HG03175 (cell line): ENCODE data around the gene LARP1.
"Not testable (repeated sequence)": the region's sequence is repeated elsewhere in the genome, so short reads cannot be mapped to it uniquely, and the experiment has no call there.

Experiments used
- ATAC-seq: cut with Tn5 transposase; IDR thresholded peaks from one replicate; pipeline ENCODE4 v1.9.1; 2021; ENCODE audit warnings: mild to moderate bottlenecking, moderate library complexity; ENCODE audit not compliant: unreplicated experiment

Gene LARP1

DNA sequence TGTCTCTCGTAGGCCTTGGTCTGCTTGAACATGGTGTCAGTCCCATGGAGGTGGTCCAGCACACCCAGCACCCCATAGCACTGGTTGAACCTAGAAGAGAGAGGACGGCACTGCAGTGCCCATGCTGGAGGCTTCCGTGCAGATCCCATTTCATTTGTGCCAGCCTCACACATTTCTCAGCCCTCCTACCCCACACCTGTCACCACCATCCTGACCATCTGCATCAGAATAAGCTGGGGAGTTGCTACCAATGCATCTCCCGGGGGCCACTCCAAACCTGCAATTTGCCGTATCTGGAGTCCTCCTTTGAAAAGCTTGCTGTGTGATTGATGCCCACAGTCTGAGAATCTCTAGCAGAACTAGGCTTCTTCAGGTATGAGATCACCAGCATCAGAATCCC, 65.2 kb downstream of the LARP1 start:
- ATAC-seq: no peak

DNA sequence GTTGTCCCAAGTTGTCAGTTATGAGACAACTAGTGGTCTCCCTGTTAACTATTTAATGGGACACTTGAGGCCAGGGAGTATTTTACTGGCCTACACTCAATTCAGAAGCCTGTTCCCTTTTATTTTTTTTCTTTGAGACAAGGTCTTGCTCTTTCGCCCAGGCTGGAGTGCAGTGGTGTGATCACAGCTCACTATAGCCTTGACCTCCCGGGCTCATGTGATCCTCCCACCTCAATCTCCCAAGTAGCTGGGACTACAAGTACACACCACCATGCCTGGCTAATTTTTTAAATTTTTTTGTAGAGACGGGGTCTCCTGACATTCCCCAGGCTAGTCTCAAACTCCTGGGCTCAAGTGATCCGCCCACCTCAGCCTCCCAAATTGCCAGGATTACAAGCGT, 67.7 kb downstream of the LARP1 start:
- ATAC-seq: not testable (repeated sequence)

DNA sequence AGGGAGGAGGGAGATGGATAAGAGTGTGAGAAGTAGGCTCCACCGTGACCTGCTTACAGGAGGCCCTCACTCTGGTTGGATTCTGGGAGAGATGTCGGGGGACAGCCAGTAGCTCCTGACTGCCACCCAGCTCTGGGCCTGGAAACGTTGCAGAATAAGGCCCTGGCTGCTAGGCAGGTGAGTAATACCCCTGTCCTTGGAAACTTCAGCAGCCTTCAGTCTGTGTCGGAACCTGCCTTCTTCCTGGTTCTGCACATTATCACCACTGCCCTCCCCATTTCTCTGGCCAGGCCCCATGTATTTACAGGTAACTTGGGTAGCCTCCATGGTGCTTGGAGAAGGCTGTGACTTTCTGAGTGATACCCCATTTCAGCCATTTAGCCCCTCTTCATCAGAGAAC, 68.4 kb downstream of the LARP1 start:
- ATAC-seq: no peak

DNA sequence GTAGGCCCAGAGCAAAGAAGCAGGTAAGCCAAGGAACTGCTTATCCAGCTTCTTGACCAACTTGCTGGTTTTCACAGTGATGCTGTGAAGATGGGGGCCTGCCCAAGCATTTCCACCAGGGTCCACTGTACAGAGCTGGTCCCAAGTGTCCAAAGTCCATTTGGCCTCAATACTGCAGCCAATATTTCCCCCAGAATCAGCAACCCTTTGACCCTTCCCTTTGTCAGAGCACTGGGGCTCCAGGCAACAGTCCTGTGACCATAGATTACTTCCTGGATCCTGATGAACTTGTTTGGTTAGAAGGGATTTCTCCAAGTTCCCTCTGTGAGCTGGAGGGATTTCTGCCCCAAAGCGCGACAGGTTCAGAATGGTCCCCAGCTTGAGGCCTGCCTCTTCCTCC, 68.9 kb downstream of the LARP1 start:
- no peak for ATAC-seq

DNA sequence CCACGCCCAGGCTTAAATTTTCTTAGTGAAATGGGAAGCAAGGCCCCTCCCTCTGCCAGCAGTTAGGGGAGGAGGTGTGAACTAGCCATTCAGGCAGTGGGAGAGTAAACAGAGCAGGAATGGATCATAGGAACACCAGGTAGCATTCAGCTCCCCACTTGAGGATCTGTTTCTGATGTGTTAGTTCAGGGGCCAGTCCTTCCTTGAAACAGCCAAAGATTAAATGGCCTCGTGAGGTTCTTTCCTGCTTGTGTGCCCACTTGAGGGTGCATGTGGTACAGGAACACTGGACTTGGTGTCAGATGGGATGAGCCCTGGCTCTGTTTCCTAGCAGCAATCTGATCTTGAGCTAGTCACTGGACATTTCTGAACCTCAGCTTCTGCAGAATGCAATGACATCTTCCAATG, 74.0 kb downstream of the LARP1 start:
- ATAC-seq: no peak

DNA sequence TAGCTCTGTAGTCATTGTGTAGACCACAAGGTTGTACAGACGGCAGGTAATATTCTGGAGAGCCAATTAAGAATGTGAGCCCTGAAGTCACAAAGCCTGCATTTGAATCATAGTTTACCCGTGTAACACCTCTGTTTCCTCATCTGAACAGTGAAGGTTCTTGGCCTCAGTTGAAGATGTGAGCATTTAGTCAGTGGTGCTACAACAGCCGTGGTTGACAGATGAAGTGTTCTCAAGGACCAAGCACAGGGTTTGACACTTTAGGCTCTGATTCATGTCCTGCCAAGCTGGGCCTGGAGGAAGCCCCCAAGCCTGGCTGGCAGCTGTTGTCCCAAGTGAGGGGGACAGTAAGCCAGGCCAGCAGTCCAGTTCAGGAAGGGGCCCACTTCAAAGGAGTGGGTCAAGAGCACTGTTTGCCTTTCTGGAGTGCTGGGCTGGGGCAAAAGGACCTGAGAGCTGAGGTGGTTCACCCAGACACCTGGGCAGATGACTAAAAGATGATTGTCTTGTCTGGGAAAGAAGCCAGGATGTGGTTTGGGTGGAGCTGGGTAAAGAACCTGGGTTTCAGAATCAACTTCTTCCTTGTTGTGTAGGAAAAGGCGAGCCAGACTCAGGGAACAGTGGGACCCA, 74.5 kb downstream of the LARP1 start:
- ATAC-seq: no peak

DNA sequence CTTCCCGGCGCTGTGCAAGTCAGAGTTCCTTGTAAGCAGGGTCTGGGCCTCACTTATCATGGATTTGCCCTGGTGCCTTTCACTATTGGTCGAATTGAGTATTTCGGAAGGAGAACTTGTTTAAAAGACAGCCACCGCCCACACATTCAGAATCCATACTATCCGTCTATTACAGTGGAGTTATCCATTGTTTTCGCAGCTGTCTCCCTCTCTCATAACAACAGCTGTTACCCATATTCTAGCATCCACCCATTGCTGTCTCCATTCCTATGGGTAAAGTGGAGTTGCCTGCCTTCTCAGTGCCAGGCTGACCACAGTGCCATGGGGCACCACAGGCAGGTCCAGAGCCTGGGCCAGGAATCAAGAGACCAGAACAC, 75.0 kb downstream of the LARP1 start:
- ATAC-seq: no peak

DNA sequence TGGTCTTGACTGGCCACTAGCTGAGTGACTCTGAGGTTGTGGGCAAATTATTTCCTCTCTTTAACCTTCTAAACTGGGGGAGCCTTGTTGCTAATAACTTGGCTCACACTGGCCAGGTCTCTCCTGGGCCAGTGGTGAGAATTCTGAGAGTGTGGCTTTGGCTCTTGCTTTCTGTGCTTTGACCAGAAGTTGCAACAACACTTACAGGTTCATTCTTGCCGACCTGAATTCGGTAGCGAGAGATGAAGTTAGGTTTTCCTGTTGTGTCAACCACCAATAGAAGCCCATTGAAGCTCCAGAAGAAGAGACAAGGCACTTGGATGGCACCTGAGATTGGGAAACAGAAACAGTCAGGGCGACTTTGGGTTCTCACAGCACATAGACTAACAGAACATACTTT, 75.4 kb downstream of the LARP1 start:
- ATAC-seq: no peak

DNA sequence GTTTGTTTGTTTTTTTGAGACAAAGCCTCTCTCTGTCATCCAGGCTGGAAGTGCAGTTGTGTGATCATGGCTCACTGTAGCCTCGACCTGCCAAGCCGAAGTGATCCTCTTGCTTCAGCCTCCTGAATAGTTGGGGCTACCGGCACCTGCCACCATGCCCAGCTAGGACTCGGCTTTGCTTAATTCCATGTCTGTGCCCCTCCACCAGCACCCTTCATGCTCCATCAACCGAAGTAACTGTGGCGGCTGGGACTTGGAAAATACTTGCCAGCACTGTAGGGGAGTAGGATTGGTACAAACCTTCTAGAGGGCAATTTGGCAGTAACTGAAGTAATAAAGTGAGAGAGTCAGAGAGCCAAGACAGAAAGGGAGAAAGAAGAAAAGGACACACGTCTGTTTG, 76.3 kb downstream of the LARP1 start:
- no peak for ATAC-seq

DNA sequence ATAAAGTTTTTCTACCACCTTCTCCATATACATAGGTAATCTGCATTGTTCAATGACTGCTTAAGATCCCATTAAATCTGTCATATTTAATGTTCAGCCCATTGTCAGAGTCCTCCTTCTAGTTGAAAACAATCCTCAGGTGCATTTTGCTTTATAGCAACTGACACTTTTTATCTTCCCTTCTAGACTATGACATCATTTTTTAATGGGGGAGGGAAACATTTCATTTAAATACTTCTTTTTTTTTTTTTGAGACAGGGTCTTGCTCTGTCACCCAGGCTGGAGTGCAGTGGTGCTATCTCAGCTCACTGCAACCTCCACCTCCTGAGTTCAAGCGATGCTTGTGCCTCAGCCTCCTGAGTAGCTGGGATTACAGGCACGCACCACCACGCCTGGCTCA, 77.6 kb downstream of the LARP1 start:
- ATAC-seq: not testable (repeated sequence)

DNA sequence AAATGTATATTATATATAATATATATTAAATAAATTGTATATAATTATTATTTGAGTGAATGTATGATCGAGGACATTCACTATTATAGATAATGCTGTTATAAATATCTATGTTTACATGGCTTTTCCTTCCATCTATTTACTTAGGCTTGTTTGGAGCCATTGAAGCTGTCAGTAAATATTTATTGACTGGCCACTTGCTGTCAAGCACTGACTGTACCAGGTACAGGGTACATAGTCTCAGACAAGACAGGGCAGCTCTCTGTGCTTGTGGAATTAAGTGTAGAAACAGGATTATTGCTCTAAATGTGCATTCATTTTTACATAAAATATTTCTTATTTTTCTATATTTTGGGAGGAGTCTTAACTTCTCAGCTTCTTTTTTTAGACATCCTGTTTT, 78.9 kb downstream of the LARP1 start:
- no peak for ATAC-seq

DNA sequence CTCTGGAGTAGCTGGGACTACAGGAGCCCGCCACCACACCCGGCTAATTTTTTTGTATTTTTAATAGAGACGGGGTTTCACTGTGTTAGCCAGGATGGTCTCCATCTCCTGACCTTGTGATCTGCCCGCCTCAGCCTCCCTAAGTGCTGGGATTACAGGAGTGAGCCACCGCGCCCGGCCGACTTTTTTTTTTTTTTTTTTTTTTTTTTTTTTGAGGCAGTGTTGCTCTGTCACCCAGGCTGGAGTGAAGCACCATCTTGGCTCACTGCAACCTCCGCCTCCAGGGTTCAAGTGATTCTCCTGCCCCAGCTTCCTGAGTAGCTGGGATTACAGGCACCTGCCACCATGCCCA, 80.5 kb downstream of the LARP1 start:
- not testable (repeated sequence) for ATAC-seq

DNA sequence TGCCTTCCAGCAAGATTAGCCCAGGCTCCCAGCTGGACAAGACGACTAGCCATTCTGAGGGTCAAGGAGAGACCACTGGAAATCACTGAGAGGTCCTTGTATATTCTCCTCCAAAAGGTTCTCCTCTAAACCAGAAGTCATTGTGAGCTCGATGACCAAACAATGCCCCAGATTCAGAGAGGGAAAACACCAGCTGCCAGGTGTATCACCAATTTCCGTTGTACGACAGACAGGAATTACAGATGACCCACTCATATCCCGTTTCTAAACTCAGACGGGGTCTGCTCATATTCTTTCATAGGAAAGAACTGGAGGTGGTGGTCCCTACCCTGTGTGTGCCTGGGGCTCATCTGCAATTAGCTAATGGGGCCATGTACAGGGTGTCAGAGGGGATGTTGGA, 81.0 kb downstream of the LARP1 start:
- no peak for ATAC-seq

DNA sequence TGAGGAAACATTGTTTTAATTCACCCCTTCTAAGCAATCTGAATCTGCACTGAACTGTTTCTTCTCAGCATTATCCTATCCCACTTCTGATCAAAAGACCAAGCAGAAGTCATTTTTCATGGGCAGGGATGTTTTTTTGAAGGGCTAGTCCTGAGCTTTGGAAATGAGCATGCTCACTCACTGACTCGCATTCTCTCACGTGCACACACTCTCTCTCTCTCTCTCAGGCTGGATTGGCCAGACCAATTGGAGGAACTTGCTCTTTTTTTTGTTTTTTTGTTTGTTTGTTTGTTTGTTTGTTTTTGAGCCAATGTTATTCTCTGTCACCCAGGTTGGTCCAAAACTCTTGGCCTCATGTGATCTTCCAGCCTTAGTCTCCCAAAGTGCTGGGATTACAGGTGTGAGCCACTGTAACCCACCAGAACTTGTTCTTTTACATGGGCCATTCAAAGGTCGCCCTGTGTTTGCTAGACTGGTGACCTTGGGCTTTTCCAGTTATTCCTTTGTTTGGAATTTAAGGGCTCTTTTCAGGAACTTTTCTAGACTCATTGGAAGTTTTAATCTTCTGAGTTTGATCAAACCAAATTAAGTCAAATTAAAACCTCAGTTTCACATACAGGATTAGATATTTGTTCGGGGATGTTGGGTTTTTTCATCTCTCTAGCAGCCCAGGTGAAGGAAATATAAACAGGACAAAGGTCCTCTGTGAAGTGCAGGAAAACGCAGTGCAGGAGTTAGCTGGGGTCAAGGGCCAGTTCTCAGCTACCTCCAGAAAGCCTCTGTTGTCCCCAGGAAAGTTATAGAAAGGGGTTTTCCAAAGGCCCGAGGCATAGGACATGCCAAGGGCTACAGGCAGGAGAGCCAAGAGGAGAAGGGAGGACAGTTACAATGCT, 82.1 kb downstream of the LARP1 start:
- ATAC-seq: no peak

DNA sequence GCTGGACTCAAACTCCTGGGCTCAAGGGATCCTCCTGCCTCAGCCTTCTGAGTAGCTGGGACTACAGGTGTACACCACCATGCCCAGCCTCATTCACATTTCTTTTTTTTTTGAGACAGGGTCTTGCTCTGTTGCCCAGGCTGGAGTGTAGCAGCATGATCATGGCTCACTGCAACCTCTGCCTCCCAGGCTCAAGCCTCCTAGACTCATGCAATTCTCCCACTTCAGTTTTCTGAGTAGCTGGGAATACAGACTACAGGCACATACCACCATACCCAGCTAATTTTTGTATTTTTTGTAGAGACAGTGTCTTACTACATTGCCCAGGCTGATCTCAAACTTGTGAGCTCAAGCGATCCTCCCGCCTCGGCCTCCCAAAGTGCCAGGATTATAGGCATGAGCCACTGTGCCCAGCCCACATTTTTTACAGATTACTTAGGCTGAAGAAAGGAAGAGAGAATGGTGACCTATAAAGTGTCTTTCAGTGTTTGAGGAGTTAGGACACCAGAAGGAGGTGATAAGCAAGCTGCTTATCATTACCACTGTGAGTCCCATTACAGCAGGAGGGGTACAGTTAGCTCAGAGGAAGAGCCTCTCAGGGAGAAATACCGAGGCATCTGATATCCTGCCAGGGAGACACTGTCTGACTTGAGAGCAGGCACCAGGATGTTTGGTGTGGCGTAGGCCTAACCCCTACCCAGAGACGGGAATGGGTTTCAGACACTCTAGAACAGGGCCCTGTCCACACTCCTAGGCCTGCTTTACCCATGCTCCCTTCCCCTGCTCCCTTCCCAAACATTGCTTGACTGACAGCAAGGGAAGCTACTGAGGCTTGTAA, 85.5 kb downstream of the LARP1 start:
- no peak for ATAC-seq

DNA sequence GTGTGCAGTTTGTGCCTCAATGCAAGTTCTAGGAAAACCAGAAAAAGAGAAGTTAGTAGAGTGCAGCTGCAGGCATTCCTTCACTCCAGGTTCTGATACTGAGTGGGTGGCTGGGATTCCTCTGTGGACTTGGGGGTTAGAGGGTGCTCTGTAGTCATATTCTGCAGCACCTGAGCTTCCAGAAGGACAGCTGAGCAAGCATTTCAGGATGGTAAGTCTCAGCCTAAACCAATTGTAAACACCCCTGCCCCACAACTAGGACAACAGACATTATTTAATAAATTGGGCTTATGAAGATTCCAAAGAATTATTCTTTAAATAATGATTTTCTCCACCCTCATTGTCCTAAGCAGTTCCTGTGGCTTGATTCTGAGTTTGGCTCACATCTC, 86.1 kb downstream of the LARP1 start:
- ATAC-seq: no peak

DNA sequence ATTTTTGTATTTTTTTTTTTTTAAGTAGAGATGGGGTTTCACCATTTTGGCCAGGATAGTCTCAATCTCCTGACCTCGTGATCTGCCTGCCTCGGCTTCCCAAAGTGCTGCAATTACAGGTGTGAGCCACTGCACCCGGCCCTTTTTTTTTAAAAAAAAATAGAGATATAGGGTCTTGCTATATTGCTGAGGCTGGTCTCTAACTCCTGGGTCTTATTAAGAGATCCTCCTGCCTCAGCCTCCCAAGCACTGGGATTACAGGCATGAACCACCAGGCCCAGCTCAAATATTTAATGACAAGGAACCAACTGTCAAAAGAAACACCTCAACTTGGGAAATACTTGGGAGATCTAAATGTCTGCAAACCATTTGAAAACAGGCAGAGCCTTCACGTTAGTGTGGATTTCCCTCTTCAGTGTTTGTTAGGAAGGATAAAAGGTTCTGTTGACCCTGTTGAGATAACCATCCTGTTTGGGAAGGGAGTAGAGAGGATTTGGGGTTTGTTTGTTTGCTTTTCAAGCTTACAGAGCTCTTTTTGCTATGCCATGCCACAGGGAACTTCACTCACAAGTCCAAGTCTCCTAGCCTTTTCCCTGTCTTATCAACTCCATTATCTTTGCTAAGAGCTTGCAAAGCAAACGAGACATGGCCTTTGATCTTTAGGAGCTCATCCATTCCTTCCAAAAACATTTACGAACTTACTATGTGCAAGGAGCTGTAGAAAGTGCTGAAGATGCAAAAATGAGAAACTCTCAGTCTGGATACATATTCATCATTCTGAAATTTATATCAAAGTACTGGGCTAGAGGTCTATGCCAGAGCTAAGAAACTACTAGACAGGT, 87.7 kb downstream of the LARP1 start:
- no peak for ATAC-seq

DNA sequence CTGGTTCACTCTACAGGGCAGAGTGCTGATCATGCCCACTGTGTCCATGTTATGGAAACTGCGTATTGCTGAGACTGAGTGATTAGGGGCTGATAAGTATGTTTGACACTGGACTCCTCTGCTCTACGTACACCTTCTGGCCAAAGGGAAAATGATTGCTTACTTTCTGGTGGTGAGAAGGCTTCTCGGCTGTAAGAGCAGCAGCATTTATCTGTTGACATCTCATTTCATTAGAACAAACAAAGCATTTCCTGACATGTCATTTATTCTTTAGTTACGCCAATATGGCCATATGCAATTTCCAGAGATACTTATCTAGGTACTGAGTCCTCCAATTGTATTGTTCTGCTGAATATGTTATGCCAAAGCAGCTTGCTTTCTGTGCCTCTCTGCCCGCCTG, 89.6 kb downstream of the LARP1 start:
- ATAC-seq: no peak

DNA sequence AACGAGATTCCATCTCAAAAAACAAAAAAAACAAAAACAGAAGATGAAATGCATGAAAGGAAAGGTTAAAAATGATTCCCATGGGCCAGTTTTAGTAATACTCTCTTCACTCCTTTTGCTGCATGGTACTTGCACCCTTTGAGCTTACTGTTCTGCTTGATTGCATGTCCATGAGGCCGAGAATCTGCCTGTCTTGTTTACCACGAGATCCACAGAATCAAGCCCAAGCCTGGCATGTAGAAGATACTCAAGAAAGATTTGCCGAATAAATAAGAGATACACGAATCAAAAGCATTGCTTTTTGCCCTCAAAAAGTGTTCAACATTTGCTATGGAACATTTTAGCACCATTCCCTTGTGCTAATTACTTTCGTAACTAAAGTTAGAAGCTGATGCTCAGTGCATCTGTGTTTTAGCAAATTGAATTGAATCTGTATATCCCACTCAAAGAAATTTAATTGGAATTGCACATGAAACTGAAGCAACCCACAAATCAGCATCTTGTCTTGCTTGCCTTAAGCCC, 94.1 kb downstream of the LARP1 start:
- ATAC-seq: no peak

DNA sequence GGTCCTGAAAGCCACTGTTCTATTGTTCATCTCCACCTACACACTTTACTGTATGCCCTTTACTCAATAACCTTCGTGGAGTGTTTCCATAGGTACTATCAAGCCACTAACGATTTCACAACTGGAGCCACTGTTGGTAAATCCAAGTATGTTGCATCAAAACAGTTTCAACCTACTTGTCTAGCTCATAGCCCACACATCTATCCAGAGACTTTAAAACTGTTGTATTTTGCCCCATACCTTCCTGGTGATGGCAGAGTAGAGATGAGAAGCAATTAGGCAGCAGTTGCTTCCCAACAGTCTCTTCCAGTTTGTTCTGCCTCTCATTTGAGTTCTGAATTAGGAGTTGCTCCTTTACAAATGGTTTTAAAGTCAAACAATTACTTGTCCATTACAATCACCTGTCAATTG, 94.6 kb downstream of the LARP1 start:
- ATAC-seq: no peak
